NB4 (cell line): ENCODE measurements around the gene GPAM.

Experiments used
- CTCF ChIP-seq: IDR thresholded peaks from one replicate; pipeline ENCODE4 v1.5.1; 2012; ENCODE audit warnings: low read depth, low read length
- POLR2A ChIP-seq: IDR thresholded peaks from 2 replicates; pipeline ENCODE4 v1.6.1; 2011; ENCODE audit warnings: mild to moderate bottlenecking; ENCODE audit not compliant: insufficient read length; ENCODE audit errors: extremely low read depth

GRCh38 chr10:112229096-112229495 lies 45.5 kb upstream of the GPAM start:
- no peak for TF ChIP-seq CTCF
- no peak for TF ChIP-seq POLR2A
